ENCODE measurements around the gene PDE4C.

- TF ChIP-seq, protein P1, sequence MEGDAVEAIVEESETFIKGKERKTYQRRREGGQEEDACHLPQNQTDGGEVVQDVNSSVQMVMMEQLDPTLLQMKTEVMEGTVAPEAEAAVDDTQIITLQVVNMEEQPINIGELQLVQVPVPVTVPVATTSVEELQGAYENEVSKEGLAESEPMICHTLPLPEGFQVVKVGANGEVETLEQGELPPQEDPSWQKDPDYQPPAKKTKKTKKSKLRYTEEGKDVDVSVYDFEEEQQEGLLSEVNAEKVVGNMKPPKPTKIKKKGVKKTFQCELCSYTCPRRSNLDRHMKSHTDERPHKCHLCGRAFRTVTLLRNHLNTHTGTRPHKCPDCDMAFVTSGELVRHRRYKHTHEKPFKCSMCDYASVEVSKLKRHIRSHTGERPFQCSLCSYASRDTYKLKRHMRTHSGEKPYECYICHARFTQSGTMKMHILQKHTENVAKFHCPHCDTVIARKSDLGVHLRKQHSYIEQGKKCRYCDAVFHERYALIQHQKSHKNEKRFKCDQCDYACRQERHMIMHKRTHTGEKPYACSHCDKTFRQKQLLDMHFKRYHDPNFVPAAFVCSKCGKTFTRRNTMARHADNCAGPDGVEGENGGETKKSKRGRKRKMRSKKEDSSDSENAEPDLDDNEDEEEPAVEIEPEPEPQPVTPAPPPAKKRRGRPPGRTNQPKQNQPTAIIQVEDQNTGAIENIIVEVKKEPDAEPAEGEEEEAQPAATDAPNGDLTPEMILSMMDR (IDR thresholded peaks at IDR 0.05 in 2 of 3, conservative IDR thresholded peaks at IDR 0.05 in 1 of 3; ENCODE audit: control insufficient read depth in 2 of 3, extremely low read depth in 1 of 3, insufficient read depth in 1 of 3, low read depth in 3 of 3, low read length in 3 of 3), result no peak
- TF ChIP-seq POLR2A (IDR thresholded peaks at IDR 0.05; ENCODE audit: low read depth, low read length), result no peak
Measured at GRCh38 chr19:18219911-18220631, 6.2 kb downstream of the PDE4C start.
